ENCODE measurements around the gene TTC3. TPM values are rescaled to one million over a fixed set of nuclear protein-coding genes. Genes with fewer than 3 reads are reported as not detected.

TTC3 gene, protein sequence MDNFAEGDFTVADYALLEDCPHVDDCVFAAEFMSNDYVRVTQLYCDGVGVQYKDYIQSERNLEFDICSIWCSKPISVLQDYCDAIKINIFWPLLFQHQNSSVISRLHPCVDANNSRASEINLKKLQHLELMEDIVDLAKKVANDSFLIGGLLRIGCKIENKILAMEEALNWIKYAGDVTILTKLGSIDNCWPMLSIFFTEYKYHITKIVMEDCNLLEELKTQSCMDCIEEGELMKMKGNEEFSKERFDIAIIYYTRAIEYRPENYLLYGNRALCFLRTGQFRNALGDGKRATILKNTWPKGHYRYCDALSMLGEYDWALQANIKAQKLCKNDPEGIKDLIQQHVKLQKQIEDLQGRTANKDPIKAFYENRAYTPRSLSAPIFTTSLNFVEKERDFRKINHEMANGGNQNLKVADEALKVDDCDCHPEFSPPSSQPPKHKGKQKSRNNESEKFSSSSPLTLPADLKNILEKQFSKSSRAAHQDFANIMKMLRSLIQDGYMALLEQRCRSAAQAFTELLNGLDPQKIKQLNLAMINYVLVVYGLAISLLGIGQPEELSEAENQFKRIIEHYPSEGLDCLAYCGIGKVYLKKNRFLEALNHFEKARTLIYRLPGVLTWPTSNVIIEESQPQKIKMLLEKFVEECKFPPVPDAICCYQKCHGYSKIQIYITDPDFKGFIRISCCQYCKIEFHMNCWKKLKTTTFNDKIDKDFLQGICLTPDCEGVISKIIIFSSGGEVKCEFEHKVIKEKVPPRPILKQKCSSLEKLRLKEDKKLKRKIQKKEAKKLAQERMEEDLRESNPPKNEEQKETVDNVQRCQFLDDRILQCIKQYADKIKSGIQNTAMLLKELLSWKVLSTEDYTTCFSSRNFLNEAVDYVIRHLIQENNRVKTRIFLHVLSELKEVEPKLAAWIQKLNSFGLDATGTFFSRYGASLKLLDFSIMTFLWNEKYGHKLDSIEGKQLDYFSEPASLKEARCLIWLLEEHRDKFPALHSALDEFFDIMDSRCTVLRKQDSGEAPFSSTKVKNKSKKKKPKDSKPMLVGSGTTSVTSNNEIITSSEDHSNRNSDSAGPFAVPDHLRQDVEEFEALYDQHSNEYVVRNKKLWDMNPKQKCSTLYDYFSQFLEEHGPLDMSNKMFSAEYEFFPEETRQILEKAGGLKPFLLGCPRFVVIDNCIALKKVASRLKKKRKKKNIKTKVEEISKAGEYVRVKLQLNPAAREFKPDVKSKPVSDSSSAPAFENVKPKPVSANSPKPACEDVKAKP (N-terminal part only)
- total RNA-seq (2022; extraction: Qiagen RNA extraction; ENCODE audit: low read depth) = 24.4 to 38.8 TPM (median 31.7 TPM) in 5 replicates

DNA sequence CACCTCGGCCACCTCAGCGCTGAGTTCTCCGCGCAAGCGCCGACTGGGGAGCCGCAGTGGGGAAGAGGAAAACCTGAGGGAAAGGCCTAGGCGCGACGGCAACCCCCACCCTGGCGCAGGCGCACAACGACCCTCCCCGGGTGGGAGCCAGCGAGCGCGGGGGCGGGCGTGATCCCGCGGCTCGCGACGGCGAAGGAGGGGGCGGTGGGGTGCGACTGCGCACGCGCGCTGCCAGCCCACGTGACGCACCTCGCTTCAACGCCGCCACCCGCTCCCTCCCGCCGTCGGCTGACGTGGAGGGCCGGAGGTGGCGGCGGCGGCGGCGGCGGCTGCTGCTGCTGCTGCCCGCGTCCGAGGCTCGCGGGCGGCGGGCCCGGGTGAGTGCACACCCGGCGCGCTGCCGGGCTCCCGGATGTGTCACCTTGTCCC is at the start of gene TTC3, which contains the start of gene PIGP:
TSS of gene TTC3 (plus strand) at position 267 of the 429 bp plus-strand sequence. CDS start 14,004 bp downstream, outside the sequence.
TSS of gene PIGP (minus strand) at position 84 of the 429 bp plus-strand sequence. CDS start 556 bp downstream, outside the sequence.

Other genes starting within 250 kb of the TTC3 start
- gene HLCS, start 106.6 kb upstream of the TTC3 start, total RNA-seq (2022; extraction: Qiagen RNA extraction; ENCODE audit: low read depth) = 4.4 to 7.6 TPM (median 6.6 TPM) in 5 replicates
- 0.18 to 0.60 TPM (median 0.38 TPM) in 5 replicates for gene RIPPLY3, start 66.6 kb upstream of the TTC3 start, total RNA-seq (2022; extraction: Qiagen RNA extraction; ENCODE audit: low read depth)
- 12.9 to 16.8 TPM (median 15.2 TPM) in 5 replicates for gene PIGP, start 183 bp upstream of the TTC3 start, total RNA-seq (2022; extraction: Qiagen RNA extraction; ENCODE audit: low read depth)
- 26.9 to 31.7 TPM (median 29.8 TPM) in 5 replicates for gene VPS26C, start 194.1 kb downstream of the TTC3 start, total RNA-seq (2022; extraction: Qiagen RNA extraction; ENCODE audit: low read depth)

All from A549 treated with GW870086 at 1 μM for 4 hours (cell line).